NAMALWA (cell line): ENCODE data around the gene NAV2.
"Not testable (repeated sequence)": the region's sequence is repeated elsewhere in the genome, so short reads cannot be mapped to it uniquely, and the experiment has no call there.

Experiments
- DNase-seq: peaks from one replicate; pipeline ENCODE4 v3.0.0-alpha.2; 2015; ENCODE audit warnings: low spot score

NAV2 gene

GRCh38 chr11:19954899-19955298, 242.3 kb downstream of the NAV2 start:
- no peak for DNase-seq

- no peak for DNase-seq
Measured at GRCh38 chr11:19955660-19956059, 243.0 kb downstream of the NAV2 start.

DNA sequence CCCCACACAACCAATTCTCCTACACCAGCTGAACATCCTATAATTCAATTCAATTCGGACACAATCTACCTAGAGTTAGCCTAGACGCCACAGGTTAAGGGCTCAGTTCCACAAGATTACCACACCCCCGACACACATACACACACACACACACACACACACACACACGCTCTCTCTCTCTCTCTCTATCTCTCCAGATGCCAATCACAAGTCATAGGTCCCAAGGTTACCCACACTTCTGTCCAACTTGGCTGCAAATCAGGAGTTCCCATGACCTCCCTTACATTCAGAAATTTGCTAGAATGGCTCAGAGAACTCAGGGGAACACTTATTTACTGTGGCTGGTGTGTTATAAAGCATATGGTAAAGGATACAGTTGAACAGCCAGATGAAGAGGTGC, 243.6 kb downstream of the NAV2 start:
- no peak for DNase-seq

DNA sequence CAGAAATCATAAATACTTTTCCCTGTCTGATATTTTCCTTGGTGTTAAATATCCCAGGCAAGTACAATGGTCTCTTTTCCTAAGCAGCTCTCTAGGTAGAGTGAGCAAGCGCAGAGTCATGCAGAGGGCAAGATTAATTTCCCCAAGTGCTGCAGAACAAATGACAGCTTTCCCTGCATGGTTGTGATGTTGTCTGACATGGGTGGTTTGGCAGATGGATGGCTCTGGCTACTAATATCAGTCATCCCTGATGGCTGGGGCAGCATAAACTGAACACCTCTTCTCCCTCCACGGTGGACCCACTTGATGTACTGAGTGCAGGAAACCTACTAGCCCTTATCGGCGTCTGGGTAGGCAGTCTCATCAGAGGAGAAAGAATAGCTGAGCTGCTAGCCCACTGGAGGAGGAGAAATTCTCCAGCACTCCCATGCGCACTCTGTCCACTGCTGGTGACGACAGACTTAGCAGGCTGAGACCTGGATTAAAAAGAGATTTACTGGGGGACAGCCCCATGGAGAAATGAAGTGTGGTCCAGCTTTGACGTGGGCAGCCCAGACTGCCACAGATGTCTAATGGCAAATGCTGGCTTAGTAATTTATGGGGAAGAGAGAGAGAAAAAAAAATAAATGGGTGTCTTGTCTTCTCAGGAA, 244.8 kb downstream of the NAV2 start:
- no peak for DNase-seq

- no peak for DNase-seq
Measured at GRCh38 chr11:19958204-19958603, 245.6 kb downstream of the NAV2 start.

DNA sequence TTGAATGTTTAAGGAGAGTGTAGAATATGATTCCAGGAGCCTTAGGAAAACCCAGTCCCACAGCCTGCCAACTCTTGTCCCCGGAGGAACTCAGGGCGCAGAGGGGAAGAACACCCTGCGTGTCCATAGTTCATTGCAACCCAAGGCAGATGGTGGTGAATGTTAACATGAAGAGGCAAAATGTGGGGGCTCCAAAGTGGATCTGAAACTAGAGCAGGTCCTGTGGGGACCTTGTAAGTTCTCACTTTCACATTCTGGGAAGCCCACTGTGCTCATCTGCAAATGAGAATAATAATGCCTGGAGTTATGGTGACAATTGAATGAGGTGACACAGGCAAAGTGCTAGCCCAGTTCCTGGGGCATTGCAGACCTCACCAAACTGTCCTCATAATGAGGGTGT, 246.6 kb downstream of the NAV2 start:
- no peak for DNase-seq

GRCh38 chr11:19959648-19960059, 247.0 kb downstream of the NAV2 start:
- DNase-seq = no peak

DNA sequence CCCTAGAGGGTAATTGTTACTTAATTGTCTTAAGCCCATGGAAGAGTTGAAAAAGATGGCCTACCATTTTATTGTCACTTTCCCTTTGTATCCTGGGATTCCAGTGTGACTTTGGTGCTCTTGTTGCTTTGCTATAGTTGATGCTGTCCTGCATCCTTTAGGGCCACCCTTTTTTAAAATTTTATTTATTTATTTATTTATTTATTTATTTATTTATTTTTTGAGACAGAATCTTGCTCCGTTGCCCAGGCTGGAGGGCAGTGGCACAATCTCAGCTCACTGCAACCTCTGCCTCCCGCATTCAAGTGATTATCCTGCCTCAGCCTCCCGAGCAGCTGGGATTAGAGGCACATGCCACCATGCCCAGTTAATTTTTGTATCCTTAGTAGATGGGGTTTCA, 247.8 kb downstream of the NAV2 start:
- not testable (repeated sequence) for DNase-seq

- DNase-seq = no peak
Measured at GRCh38 chr11:19961225-19961624, 248.6 kb downstream of the NAV2 start.

GRCh38 chr11:19962053-19962800, 249.6 kb downstream of the NAV2 start:
- DNase-seq = no peak

DNA sequence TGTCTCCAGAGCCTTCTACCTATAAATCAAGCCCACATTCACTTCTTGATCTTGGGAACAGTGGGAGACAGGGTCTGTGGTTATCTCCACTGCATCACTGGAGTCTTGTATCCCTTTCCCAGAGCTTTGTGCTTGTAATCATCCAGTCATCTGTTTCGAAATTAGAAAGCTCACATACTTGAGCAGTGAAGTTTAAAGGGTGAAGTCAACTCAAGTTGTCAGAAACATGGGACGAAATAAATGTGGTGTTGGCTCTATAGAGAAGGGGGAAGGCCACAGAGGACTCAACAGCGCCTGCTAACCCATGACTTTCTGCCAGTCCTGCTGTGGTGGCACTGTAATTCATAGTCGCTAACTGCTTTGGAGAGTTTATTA, 250.2 kb downstream of the NAV2 start:
- no peak for DNase-seq

- no peak for DNase-seq
Measured at GRCh38 chr11:19963697-19964387, 251.2 kb downstream of the NAV2 start.

GRCh38 chr11:19966441-19966840, 253.8 kb downstream of the NAV2 start:
- no peak for DNase-seq

- DNase-seq = no peak
Measured at GRCh38 chr11:19966927-19967326, 254.3 kb downstream of the NAV2 start.

- no peak for DNase-seq
Measured at GRCh38 chr11:19967787-19968186, 255.2 kb downstream of the NAV2 start.

DNA sequence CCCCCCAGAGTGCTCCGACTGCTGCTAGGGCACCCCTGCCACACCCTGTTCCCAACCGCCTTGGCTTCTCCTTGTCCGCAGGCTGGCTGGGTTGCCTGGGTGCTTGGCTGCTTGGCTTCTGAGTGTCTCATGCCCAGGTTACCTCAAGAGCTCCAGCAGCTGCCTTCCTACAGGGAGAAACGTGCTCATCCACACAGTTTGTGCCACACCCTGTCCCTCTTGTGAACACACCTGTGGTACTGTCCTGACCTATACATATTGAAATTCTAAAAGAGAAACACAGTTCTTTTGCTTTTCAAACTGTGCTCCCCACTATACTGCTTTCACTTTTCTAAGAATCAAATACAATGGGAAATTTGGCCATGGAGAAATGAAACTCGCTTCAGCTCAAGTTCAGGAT, 256.2 kb downstream of the NAV2 start:
- no peak for DNase-seq

- no peak for DNase-seq
Measured at GRCh38 chr11:19970944-19971343, 258.3 kb downstream of the NAV2 start.

DNA sequence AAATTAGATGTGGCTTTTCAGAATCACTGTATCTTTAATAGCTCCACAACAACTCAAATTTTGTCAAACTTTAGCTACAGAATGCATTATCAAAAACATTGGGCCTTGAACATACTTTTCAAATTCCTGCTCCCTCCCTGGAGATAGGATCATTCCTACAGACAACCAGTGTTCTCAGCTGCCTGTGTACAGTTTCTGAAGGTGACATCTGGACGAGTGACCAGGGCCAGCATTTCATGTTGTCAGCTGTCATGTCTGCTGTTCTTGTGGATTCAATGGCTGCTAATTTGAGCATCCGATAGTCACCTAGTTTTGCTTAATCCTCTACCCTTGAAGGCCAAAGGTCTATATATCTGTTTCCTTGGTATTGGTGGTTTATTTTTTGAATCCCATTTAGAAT, 259.5 kb downstream of the NAV2 start:
- DNase-seq = no peak

DNA sequence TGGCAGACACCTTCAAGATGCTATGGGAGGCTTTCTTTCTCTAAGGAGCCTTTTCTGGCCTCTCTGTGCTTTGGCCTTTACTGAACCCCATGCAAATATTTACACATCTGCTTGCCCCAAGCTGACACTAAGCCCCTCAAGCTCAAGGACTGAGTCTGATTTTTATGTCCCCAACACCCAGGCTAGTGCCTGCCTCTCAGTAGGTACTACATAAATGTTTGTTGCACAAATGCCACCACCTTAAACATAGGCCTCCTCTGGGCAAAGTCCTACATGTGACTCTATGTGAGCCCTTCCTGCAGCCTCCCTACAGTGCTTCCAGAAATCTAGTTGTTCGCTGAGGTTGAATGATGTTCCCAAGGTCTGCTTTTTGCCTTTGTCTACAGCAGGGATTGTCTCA, 260.0 kb downstream of the NAV2 start:
- no peak for DNase-seq

GRCh38 chr11:19973136-19973635, 260.5 kb downstream of the NAV2 start:
- DNase-seq = no peak

GRCh38 chr11:19974886-19975285, 262.2 kb downstream of the NAV2 start:
- no peak for DNase-seq

- DNase-seq = no peak
Measured at GRCh38 chr11:19975414-19975990, 262.9 kb downstream of the NAV2 start.
